K562 (cell line): ENCODE data around the gene ALDH16A1. TPM values are rescaled to one million over a fixed set of nuclear protein-coding genes. Genes with fewer than 3 reads are reported as not detected.

Experiments used
- CBX8 ChIP-seq: fragments of 200-600 bp; sonication (generic); IDR thresholded peaks from 2 replicates; pipeline ENCODE4 v1.6.1; 2012; ENCODE audit warnings: borderline replicate concordance, mixed run types, low read depth, mild to moderate bottlenecking, moderate library complexity, mixed read lengths, low read length, control low read depth, inconsistent platforms; ENCODE audit not compliant: poor library complexity, severe bottlenecking; ENCODE audit errors: extremely low read depth
- CREBBP ChIP-seq: IDR thresholded peaks from one replicate; pipeline ENCODE4 v1.6.1; 2012; ENCODE audit warnings: low read depth, mild to moderate bottlenecking, control low read depth, inconsistent platforms, low read length
- ELF4 ChIP-seq: fragments of 450-650 bp; formaldehyde crosslinking; IDR thresholded peaks from 2 replicates; pipeline ENCODE4 v1.4.0; 2022; ENCODE audit warnings: missing genetic modification characterization
- GATA2 ChIP-seq: sonication (generic); formaldehyde crosslinking; IDR thresholded peaks from 2 replicates; pipeline ENCODE4 v1.4.0; 2020; ENCODE audit warnings: mild to moderate bottlenecking, missing genetic modification reagents
- HLTF ChIP-seq: fragments of 450-650 bp; IDR thresholded peaks from 2 replicates; pipeline ENCODE4 v1.6.1; 2016
- KHSRP ChIP-seq: fragments of 450-650 bp; IDR thresholded peaks from 2 replicates; pipeline ENCODE4 v1.6.1; 2017
- KLF1 ChIP-seq: fragments of 450-650 bp; IDR thresholded peaks from 2 replicates; pipeline ENCODE4 v1.6.1; 2016; ENCODE audit warnings: missing genetic modification characterization, missing compliant biosample characterization
- KLF13 ChIP-seq: fragments of 450-650 bp; IDR thresholded peaks from 2 replicates; pipeline ENCODE4 v1.6.1; 2016; ENCODE audit warnings: missing genetic modification characterization, low read depth, mild to moderate bottlenecking, missing compliant biosample characterization, moderate library complexity, borderline replicate concordance
- LARP7 ChIP-seq: fragments of 450-650 bp; IDR thresholded peaks from 2 replicates; pipeline ENCODE4 v1.6.1; 2016
- PPARD ChIP-seq: fragments of 250-450 bp; sonication (Bioruptor Pico); IDR thresholded peaks from 2 replicates; pipeline ENCODE4 v1.8.0; 2022; ENCODE audit warnings: inconsistent platforms, mild to moderate bottlenecking, moderate library complexity
- PRDM10 ChIP-seq: fragments of 450-650 bp; IDR thresholded peaks from 2 replicates; pipeline ENCODE4 v1.6.1; 2018; ENCODE audit not compliant: partially characterized antibody
- RCOR1 ChIP-seq, 2 experiments: IDR thresholded peaks; 2 replicates each; pipeline ENCODE4 v1.6.1; 2012; ENCODE audit warnings: low read depth in 2 of 2, low read length in 2 of 2, borderline replicate concordance in 1 of 2, improper control_type of control experiment in 1 of 2
- SAFB2 ChIP-seq: fragments of 200-400 bp; formaldehyde crosslinking; IDR thresholded peaks from 2 replicates; pipeline ENCODE4 v1.6.1; 2018; ENCODE audit warnings: borderline replicate concordance, low read length, low read depth, moderate library complexity; ENCODE audit not compliant: severe bottlenecking
- SNAPC5 ChIP-seq: fragments of 250-450 bp; sonication (Bioruptor Pico); IDR thresholded peaks from 2 replicates; pipeline ENCODE4 v1.8.0; 2021; ENCODE audit warnings: moderate library complexity, mild to moderate bottlenecking, inconsistent platforms
- ZNF512 ChIP-seq: IDR thresholded peaks from 2 replicates; pipeline ENCODE4 v1.6.1; 2016; ENCODE audit warnings: missing genetic modification characterization, missing compliant biosample characterization
- ZNF696 ChIP-seq: fragments of 250-450 bp; sonication (Bioruptor Pico); conservative IDR thresholded peaks from 2 replicates; pipeline ENCODE4 v1.4.0; 2020; ENCODE audit warnings: mild to moderate bottlenecking, moderate library complexity
- polyA plus RNA-seq, 8 experiments: library from polyadenylated mRNA; depleted of rRNA in 4 of 8; stranded (reverse) in 5 of 8; unstranded in 3 of 8; fragments of >200 nt; fragmentation: Nextera tagmentation in 2 of 8; fragmentation: Illumina TruSeq in 1 of 8; extraction: Ambion mirVana in 2 of 8; extraction: Trizol in 1 of 8; gene quantifications; 2 replicates each; pipeline versions ENCODE4 v1.2.1 to v1.2.3, GENCODE V29; 2011 to 2014; ENCODE audit warnings: inconsistent platforms in 1 of 8, missing spikeins in 1 of 8
- total RNA-seq, 7 experiments: library from RNA; depleted of rRNA in 6 of 7; stranded (reverse); fragments of >200 nt in 6 of 7; fragmentation: Illumina TruSeq in 2 of 7; extraction: Trizol in 2 of 7; gene quantifications; 2 replicates each; pipeline versions ENCODE4 v1.2.1 to v1.2.3, GENCODE V29; 2011 to 2021; ENCODE audit warnings: low replicate concordance in 1 of 7
- TF ChIP-seq, protein P1 (sequence below), 2 experiments: fragments of 150-350 bp in 1 of 2; IDR thresholded peaks; 2 replicates each; pipeline ENCODE4 v1.6.1; 2012 to 2016; ENCODE audit warnings: low read depth in 2 of 2, low read length in 2 of 2, mild to moderate bottlenecking in 1 of 2, moderate library complexity in 1 of 2
- TF ChIP-seq, protein P2 (sequence below), 2 experiments: fragments of 450-650 bp; IDR thresholded peaks; 2 replicates each; pipeline ENCODE4 v1.6.1; 2016

ALDH16A1 gene
- total and polyA plus RNA-seq, 9 of the 15 experiments (the other 6 are each of a cell fraction or from before 2014, with no cell fraction given) = 2.2 to 52.2 (median 7.6) TPM

GRCh38 chr19:49474542-49474924 lies 21.5 kb downstream of the ALDH16A1 start (continued):
- TF ChIP-seq ZNF512 = 0 out of 2 replicates have a peak, but pooled peaks have one; percentile 10
- 0 out of 2 replicates have a peak, but pooled peaks have one; percentile 23 for TF ChIP-seq HLTF
- TF ChIP-seq KLF13 (tag) = no peak
- no peak for TF ChIP-seq PPARD (CRISPR knock-in tag)
- no peak for TF ChIP-seq ZNF696 (CRISPR knock-in tag)
- TF ChIP-seq, protein P1, sequence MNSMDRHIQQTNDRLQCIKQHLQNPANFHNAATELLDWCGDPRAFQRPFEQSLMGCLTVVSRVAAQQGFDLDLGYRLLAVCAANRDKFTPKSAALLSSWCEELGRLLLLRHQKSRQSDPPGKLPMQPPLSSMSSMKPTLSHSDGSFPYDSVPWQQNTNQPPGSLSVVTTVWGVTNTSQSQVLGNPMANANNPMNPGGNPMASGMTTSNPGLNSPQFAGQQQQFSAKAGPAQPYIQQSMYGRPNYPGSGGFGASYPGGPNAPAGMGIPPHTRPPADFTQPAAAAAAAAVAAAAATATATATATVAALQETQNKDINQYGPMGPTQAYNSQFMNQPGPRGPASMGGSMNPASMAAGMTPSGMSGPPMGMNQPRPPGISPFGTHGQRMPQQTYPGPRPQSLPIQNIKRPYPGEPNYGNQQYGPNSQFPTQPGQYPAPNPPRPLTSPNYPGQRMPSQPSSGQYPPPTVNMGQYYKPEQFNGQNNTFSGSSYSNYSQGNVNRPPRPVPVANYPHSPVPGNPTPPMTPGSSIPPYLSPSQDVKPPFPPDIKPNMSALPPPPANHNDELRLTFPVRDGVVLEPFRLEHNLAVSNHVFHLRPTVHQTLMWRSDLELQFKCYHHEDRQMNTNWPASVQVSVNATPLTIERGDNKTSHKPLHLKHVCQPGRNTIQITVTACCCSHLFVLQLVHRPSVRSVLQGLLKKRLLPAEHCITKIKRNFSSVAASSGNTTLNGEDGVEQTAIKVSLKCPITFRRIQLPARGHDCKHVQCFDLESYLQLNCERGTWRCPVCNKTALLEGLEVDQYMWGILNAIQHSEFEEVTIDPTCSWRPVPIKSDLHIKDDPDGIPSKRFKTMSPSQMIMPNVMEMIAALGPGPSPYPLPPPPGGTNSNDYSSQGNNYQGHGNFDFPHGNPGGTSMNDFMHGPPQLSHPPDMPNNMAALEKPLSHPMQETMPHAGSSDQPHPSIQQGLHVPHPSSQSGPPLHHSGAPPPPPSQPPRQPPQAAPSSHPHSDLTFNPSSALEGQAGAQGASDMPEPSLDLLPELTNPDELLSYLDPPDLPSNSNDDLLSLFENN (IDR thresholded peaks at IDR 0.05; ENCODE audit: low read depth in 2 of 2, low read length in 2 of 2) = no peak
- TF ChIP-seq, protein P2, sequence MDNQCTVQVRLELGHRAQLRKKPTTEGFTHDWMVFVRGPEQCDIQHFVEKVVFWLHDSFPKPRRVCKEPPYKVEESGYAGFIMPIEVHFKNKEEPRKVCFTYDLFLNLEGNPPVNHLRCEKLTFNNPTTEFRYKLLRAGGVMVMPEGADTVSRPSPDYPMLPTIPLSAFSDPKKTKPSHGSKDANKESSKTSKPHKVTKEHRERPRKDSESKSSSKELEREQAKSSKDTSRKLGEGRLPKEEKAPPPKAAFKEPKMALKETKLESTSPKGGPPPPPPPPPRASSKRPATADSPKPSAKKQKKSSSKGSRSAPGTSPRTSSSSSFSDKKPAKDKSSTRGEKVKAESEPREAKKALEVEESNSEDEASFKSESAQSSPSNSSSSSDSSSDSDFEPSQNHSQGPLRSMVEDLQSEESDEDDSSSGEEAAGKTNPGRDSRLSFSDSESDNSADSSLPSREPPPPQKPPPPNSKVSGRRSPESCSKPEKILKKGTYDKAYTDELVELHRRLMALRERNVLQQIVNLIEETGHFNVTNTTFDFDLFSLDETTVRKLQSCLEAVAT (IDR thresholded peaks at IDR 0.05) = peak; percentile 24 to 52; a peak in 2 of 4 replicates
- no peak for TF ChIP-seq CBX8
- 0 out of 2 replicates have a peak, but pooled peaks have one; percentile 6 for TF ChIP-seq ELF4
- no peak for TF ChIP-seq GATA2 (CRISPR knock-in tag)
- TF ChIP-seq CREBBP = no peak
- no peak for TF ChIP-seq KHSRP
- no peak for TF ChIP-seq KLF1 (tag)
- TF ChIP-seq SNAPC5 (CRISPR knock-in tag) = no peak
- TF ChIP-seq LARP7 = peak; percentile 77; the same call in 1 of the 2 replicates
- no peak for TF ChIP-seq SAFB2
- no peak for TF ChIP-seq PRDM10
- TF ChIP-seq RCOR1 (IDR thresholded peaks at IDR 0.05; ENCODE audit: borderline replicate concordance in 1 of 2, low read depth in 2 of 2, low read length in 2 of 2) = no peak
